ENCODE data around the gene MEF2C.

The MEF2C gene

GRCh38 chr5:88713818-88714217 is 169.2 kb downstream of the MEF2C start:
- DNase-seq (ENCODE audit: low read depth): no peak

GRCh38 chr5:88708682-88709398 is 174.1 kb downstream of the MEF2C start:
- DNase-seq (ENCODE audit: low read depth): no peak

- DNase-seq (ENCODE audit: low read depth): no peak
These were observed 175.0 kb downstream of the MEF2C start for GRCh38 chr5:88708021-88708420.

GRCh38 chr5:88707216-88707965 is 175.6 kb downstream of the MEF2C start:
- no peak for DNase-seq (ENCODE audit: low read depth)

- DNase-seq (ENCODE audit: low read depth): no peak
These were observed 180.7 kb downstream of the MEF2C start for GRCh38 chr5:88702332-88702731.

DNA sequence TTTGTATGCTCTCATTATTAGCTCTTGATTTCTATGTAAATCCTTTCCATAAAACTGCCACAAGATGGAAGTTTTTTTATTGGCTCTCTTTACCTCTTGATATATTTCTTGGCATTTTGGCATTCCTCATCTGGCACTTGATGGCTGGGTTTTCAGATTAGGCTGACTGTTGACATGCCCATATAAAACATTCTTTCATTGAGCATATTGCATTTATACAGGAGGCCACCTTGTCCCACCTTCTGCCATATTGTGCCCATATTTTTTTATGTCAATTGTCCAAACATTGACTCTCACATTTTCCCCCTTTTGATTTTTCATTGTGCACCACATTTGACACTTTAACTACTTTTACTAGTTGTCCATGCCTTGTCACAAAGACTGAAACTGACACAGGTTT is 182.9 kb downstream of the MEF2C start:
- no peak for DNase-seq (ENCODE audit: low read depth)

DNA sequence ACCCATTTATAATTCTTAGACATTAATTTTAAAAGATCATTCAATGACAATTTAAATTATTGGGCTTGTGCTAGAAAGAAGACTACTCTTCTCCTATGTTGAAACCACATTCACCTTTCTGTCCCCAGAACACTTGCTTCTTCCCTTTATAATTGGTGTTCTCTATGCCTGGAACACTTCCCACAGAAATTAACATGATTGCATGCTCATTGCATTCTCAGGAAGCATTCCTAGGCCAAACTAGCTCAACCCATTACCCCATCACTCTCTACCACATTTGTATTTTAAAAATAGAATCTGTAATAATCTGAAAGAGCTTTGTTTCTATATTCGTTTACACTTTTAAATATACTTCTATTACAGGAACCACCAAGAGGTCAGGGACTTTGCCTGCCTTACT is 184.7 kb downstream of the MEF2C start:
- DNase-seq (ENCODE audit: low read depth): no peak

DNA sequence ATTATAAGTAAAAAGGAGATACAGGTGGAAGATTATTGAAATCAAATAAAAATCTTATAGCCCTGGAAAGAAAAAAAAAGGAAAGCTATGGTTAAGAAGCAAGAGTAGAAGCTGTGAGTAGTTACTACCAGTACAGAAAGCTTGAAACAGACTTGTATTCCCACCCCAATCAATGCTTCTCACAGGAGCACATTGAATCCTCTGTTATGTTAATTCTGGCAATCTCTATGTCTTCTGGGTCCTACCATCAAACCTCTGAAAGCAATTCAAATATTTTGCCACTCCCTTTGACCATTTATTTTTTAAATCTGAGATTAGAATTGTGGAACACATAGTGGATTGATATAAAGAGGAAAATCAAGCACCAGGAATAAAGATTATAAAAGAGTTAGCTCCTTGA is 186.5 kb downstream of the MEF2C start:
- DNase-seq (ENCODE audit: low read depth): no peak

DNA sequence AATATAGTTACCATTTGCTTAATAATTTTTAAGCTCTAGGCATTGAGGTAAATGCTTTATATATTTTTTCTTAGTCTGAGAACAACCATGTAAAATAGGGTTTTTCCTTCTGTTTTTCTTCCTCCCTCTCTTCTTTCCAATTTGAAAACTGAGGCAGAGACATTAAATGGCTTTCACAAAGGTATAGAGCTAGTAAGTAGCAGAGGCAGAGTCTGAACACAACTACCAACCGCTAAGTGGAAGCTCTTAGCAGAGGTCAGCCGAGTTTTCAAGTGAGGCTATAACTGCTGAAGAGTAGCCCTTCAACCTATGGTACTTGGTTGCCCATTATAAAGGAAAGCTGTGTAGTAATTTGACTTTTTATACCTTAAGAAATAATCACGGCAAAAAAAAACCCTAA is 187.1 kb downstream of the MEF2C start:
- DNase-seq (ENCODE audit: low read depth): no peak

GRCh38 chr5:88695232-88695631 is 187.8 kb downstream of the MEF2C start:
- DNase-seq (ENCODE audit: low read depth): no peak

- no peak for DNase-seq (ENCODE audit: low read depth)
These were observed 188.8 kb downstream of the MEF2C start for GRCh38 chr5:88694023-88694679.

- no peak for DNase-seq (ENCODE audit: low read depth)
These were observed 189.7 kb downstream of the MEF2C start for GRCh38 chr5:88693071-88693932.

GRCh38 chr5:88691945-88692868 is 190.8 kb downstream of the MEF2C start:
- no peak for DNase-seq (ENCODE audit: low read depth)

- DNase-seq (ENCODE audit: low read depth): no peak
These were observed 191.8 kb downstream of the MEF2C start for GRCh38 chr5:88691230-88691582.

- peak; percentile 37 for DNase-seq (ENCODE audit: low read depth)
These were observed 192.4 kb downstream of the MEF2C start for GRCh38 chr5:88690409-88691229.

DNA sequence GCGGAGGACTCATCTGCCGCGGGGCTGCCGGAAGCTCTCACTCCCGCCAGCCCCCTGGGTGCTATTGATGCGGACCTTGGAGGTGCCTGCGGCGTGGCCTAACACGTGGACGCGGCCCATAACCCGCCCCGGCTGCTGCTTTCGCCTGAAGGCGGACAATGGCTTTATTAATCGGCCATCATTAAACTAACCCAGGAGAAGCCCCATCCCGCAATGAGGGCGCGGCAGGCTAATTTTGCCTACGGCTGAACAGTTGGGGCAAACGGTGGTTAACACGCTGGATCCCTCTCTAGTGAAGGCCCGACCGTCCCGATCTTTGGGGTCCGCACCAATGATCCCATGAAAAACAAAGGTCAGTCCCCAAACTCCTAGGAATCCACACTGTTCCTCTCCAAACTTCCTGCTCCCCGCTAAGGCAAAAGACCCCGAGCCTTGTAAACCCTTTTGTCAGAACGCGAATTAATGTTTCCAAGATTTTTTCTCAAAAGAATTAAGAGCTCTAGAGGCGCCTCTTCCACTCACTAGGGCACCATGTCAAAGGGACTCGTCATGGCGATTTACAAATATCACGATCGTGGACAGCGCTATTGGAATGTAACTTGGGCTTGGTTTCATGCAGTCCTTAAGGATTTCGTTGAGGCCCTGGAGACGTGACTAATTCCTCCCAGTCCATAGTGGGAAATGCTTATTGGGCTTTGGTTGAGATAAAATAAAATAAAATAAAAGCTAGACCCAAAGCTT is 193.1 kb downstream of the MEF2C start:
- DNase-seq (ENCODE audit: low read depth): no peak

GRCh38 chr5:88688984-88689667 is 193.9 kb downstream of the MEF2C start:
- DNase-seq (ENCODE audit: low read depth): no peak

- DNase-seq (ENCODE audit: low read depth): no peak
These were observed 194.6 kb downstream of the MEF2C start for GRCh38 chr5:88688156-88688983.
